OCI-LY7 (cell line): ENCODE measurements around the gene CNKSR2. TPM values are rescaled to one million over a fixed set of nuclear protein-coding genes. Genes with fewer than 3 reads are reported as not detected.

ENCODE experiments used
- BruUV-seq: library from RNA; stranded (reverse); fragments of 400-500 nt; replicated peaks from 2 replicates; lab custom pipeline; 2021; lab: Mats Ljungman, UMichigan
- CTCF ChIA-PET: fragments of 300-600 bp; sonication (Branson Sonifier 250); formaldehyde crosslinking; loops from one replicate; lab custom pipeline; 2022; ENCODE audit warnings: antibody characterized with exemption; ENCODE audit not compliant: unreplicated experiment; lab: Charles Lee
- POLR2A ChIA-PET: fragments of 300-600 bp; sonication (Branson Sonifier 250); formaldehyde crosslinking; loops from one replicate; lab custom pipeline; 2022; ENCODE audit warnings: antibody characterized with exemption; lab: Charles Lee
- DNase-seq: peaks from one replicate; pipeline ENCODE4 v3.0.0-alpha.2; 2015; ENCODE audit warnings: low spot score
- H2AFZ ChIP-seq: fragments of 200-600 bp; sonication (generic), shearing (Covaris generic); 2 replicates; pipeline ENCODE4 v1.6.1; 2014; ENCODE audit warnings: mild to moderate bottlenecking, antibody characterized with exemption, low read length, moderate library complexity
- H3K27ac ChIP-seq: fragments of 200-600 bp; sonication (generic); 2 replicates; pipeline ENCODE4 v1.5.1; 2014; ENCODE audit warnings: mixed run types, low read depth, mild to moderate bottlenecking, moderate library complexity, low read length, inconsistent platforms; ENCODE audit not compliant: poor library complexity, severe bottlenecking
- H3K36me3 ChIP-seq: fragments of 200-600 bp; sonication (generic); 2 replicates; pipeline ENCODE4 v1.6.1; 2014; ENCODE audit warnings: mild to moderate bottlenecking, antibody characterized with exemption, low read length, moderate library complexity, mixed read lengths; ENCODE audit not compliant: insufficient read depth
- H3K4me1 ChIP-seq: fragments of 200-600 bp; sonication (generic); 2 replicates; pipeline ENCODE4 v1.5.1; 2014; ENCODE audit warnings: mild to moderate bottlenecking, low read length; ENCODE audit not compliant: insufficient read depth, poor library complexity, severe bottlenecking
- H3K4me2 ChIP-seq: fragments of 200-600 bp; sonication (generic); 2 replicates; pipeline ENCODE4 v1.6.1; 2014; ENCODE audit warnings: mild to moderate bottlenecking, low read length
- H3K4me3 ChIP-seq: fragments of 200-600 bp; sonication (generic); 2 replicates; pipeline ENCODE4 v1.5.1; 2014; ENCODE audit warnings: mild to moderate bottlenecking, low read depth, low read length; ENCODE audit not compliant: poor library complexity, severe bottlenecking
- H3K79me2 ChIP-seq: fragments of 200-600 bp; sonication (generic); 2 replicates; pipeline ENCODE4 v1.6.1; 2016; ENCODE audit warnings: low read depth, mild to moderate bottlenecking, low read length, moderate library complexity, mixed read lengths; ENCODE audit not compliant: insufficient read depth
- H3K9me2 ChIP-seq: fragments of 200-600 bp; sonication (generic); 2 replicates; pipeline ENCODE4 v1.6.1; 2016; ENCODE audit warnings: mild to moderate bottlenecking, low read length, mixed read lengths; ENCODE audit not compliant: insufficient read depth
- H3K9me3 ChIP-seq: fragments of 200-600 bp; sonication (generic); 2 replicates; pipeline ENCODE4 v1.6.1; 2014; ENCODE audit warnings: mild to moderate bottlenecking, mixed run types, low read length, mixed read lengths
- H4K20me1 ChIP-seq: fragments of 200-600 bp; sonication (generic); 2 replicates; pipeline ENCODE4 v1.6.1; 2014; ENCODE audit warnings: mild to moderate bottlenecking, antibody characterized with exemption, low read length, moderate library complexity, mixed read lengths; ENCODE audit not compliant: insufficient read depth
- CTCF ChIP-seq: fragments of 200-600 bp; sonication (generic); conservative IDR thresholded peaks from 2 replicates; pipeline ENCODE4 v1.5.1; 2014; ENCODE audit warnings: mild to moderate bottlenecking, antibody characterized with exemption, low read length, moderate library complexity, mixed read lengths
- EZH2phosphoT487 ChIP-seq: fragments of 200-600 bp; sonication (generic); IDR thresholded peaks from 2 replicates; pipeline ENCODE4 v1.6.1; 2018; ENCODE audit warnings: low read depth, borderline replicate concordance, mild to moderate bottlenecking, mixed run types, antibody characterized with exemption, low read length, moderate library complexity, mixed read lengths
- intact Hi-C: fragments of 100-400 bp; cut with micrococcal nuclease; formaldehyde crosslinking; loops from one replicate; pipeline ENCODE4 v1.10.0; 2022; ENCODE audit not compliant: unreplicated experiment
- total RNA-seq, 2 experiments: library from RNA; depleted of rRNA in 1 of 2; stranded (reverse); fragments of >200 nt in 1 of 2; shearing (Covaris generic) in 1 of 2; gene quantifications; 2 replicates each; pipeline ENCODE4 v1.2.3, GENCODE V29; 2014 to 2022

CNKSR2 gene
- total RNA-seq, 2 experiments from 2014 or later = not detected

GRCh38 chrX:21616386-21616785 is 242.2 kb downstream of the CNKSR2 start:
- Histone ChIP-seq H3K4me1 (no peaks in the 10 kb centered on the region), H3K36me3 (no peaks in the 10 kb centered on the region), H3K4me2 (no peak overlapping the region), H3K27ac (no peak overlapping the region), H2AFZ (no peak overlapping the region), H3K4me3 (no peak overlapping the region), H3K9me3 (no peaks in the 10 kb centered on the region), H3K79me2 (no peaks in the 10 kb centered on the region), H4K20me1 (no peaks in the 10 kb centered on the region), H3K9me2 (no peaks in the 10 kb centered on the region)
- CTCF ChIA-PET = no interaction called here
- no TSS peak for BruUV-seq
- DNase-seq = no peak
- intact Hi-C loops = no loop called here
- POLR2A ChIA-PET = interaction anchor here (0.6 kb wide), 1 partner anchor 9 kb away, joined by 3 read pairs; no protein-coding TSS in a partner anchor
- TF ChIP-seq CTCF (no peak), EZH2phosphoT487 (no peak)

GRCh38 chrX:21620234-21620633 is 246.0 kb downstream of the CNKSR2 start:
- H3K27ac ChIP-seq = no peak overlapping the region
- CTCF ChIA-PET = no interaction called here

More at GRCh38 chrX:21620234-21620633, 246.0 kb downstream of the CNKSR2 start:
- Histone ChIP-seq H3K36me3 (no peaks in the 10 kb centered on the region), H3K9me2 (no peaks in the 10 kb centered on the region), H4K20me1 (no peaks in the 10 kb centered on the region), H3K9me3 (no peaks in the 10 kb centered on the region), H3K79me2 (no peaks in the 10 kb centered on the region), H3K4me3 (no peak overlapping the region), H2AFZ (no peak overlapping the region), H3K4me1 (no peaks in the 10 kb centered on the region), H3K4me2 (no peak overlapping the region)
- intact Hi-C loops = no loop called here
- no peak for DNase-seq
- BruUV-seq = no TSS peak
- TF ChIP-seq CTCF (no peak), EZH2phosphoT487 (no peak)
- POLR2A ChIA-PET = no interaction called here
